ENCODE results near the gene HDAC9. TPM values are rescaled to one million over a fixed set of nuclear protein-coding genes. Genes with fewer than 3 reads are reported as not detected.

HDAC9 gene
- total RNA-seq, 1 donor from 2014 or later = 0.52 TPM

DNA sequence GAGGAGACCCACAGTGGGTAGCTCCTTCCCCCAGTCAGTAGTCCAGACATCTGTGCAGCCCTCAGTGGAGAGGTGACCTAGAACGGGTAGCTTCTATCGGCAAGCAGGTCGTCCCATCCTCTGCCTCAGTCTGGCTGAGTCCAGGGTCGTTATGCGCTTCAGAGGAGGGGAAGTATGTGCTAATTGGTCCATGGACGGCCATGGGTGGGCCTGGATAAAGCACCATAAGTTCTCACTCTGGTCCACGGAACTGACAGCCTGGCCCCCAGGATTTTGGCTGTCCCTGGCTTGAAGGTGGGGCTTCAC is 78.6 kb downstream of the HDAC9 start:
- H3K27ac Mint-ChIP-seq = no peak overlapping the region
- DNase-seq (ENCODE audit: low spot score) = no peak
- no peak overlapping the region for H3K4me3 Mint-ChIP-seq (ENCODE audit: low read depth)
- no peaks in the 10 kb centered on the region for H3K27me3 Mint-ChIP-seq (ENCODE audit: low read depth)
- H3K4me1 Mint-ChIP-seq (ENCODE audit: low read depth) = peaks cover 2% of the 10 kb centered on the region
- no peaks in the 10 kb centered on the region for H3K36me3 Mint-ChIP-seq (ENCODE audit: low read depth)
- H3K9me3 Mint-ChIP-seq = no peaks in the 10 kb centered on the region
- intact Hi-C loops (cut with micrococcal nuclease) = loop anchor here (5.0 kb wide), 1 partner anchor 217 kb away; no protein-coding TSS in a partner anchor

DNA sequence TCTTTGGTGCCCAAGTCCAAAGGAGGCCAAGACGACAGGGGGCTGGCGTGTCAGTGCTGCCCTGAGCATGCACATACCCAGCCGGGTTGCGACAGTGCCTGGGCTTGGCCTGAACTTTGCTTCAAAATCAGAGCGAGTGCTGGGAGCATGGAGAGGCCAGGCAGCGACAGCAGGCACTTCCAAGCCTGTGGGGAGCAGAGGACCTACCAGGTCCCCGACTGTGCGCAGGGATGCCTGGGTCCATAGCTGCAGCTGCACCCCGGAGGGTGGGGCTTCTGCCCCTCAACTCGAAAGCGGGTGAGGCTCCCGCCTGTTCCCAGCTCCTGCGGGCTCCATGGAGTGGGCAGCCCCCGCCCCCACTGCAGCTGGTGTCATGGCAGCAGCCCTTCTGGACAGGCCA is 79.1 kb downstream of the HDAC9 start:
- Mint-ChIP-seq H3K27me3 (ENCODE audit: low read depth) (no peaks in the 10 kb centered on the region), H3K4me3 (ENCODE audit: low read depth) (no peak overlapping the region), H3K4me1 (ENCODE audit: low read depth) (peaks cover 2% of the 10 kb centered on the region), H3K36me3 (ENCODE audit: low read depth) (no peaks in the 10 kb centered on the region), H3K27ac (no peak overlapping the region), H3K9me3 (no peaks in the 10 kb centered on the region)
- intact Hi-C loops (cut with micrococcal nuclease) = loop anchor here (5.0 kb wide), 1 partner anchor 217 kb away; no protein-coding TSS in a partner anchor
- no peak for DNase-seq (ENCODE audit: low spot score)

DNA sequence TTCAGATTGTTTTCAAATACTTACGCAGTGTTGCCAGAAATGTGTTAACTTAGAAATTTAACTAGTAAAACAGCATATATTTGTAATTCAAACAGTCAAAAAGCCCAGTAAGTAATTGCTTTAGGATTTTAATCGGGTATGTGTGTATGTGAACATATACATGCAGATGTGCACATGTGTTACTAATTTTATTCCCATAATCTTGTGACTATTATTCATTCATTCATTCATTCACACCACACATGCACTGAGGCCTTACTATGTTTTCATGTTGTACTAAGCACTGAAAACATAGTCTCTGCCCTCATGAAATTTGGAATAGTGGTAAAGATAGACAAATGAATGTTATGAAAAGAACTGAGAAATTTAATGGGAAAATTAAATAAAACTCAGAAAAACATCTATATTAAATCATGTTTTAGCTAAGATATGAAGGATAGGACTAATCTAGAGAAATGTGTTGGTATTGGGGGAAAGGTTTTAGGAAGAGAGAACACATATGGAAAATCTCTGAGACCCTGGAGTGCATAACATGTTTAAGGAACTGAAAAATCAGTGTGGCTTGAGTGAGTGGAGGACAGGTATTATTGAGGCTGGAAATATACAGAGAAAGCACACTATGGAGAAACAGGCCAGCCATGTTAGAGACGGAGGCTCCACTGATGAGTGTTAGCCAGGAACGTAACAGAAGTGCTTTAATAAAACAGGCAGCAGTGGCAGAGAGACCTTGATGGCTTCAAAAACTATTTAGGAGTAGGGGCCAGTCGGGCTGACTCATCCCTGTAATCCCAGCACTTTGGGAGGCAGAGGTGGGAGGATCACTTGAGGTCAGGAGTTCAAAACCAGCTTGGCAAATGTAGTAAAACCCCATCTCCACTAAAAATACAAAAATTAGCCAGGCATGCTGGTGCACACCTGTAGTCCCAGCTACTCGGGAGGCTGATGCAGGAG is 80.3 kb downstream of the HDAC9 start:
- no peaks in the 10 kb centered on the region for H3K36me3 Mint-ChIP-seq (ENCODE audit: low read depth)
- H3K27me3 Mint-ChIP-seq (ENCODE audit: low read depth) = no peaks in the 10 kb centered on the region
- no peak for DNase-seq (ENCODE audit: low spot score)
- no peak overlapping the region for H3K27ac Mint-ChIP-seq
- H3K4me3 Mint-ChIP-seq (ENCODE audit: low read depth) = no peak overlapping the region
- intact Hi-C loops (cut with micrococcal nuclease) = no loop called here
- no peaks in the 10 kb centered on the region for H3K9me3 Mint-ChIP-seq
- peaks cover 2% of the 10 kb centered on the region for H3K4me1 Mint-ChIP-seq (ENCODE audit: low read depth)

DNA sequence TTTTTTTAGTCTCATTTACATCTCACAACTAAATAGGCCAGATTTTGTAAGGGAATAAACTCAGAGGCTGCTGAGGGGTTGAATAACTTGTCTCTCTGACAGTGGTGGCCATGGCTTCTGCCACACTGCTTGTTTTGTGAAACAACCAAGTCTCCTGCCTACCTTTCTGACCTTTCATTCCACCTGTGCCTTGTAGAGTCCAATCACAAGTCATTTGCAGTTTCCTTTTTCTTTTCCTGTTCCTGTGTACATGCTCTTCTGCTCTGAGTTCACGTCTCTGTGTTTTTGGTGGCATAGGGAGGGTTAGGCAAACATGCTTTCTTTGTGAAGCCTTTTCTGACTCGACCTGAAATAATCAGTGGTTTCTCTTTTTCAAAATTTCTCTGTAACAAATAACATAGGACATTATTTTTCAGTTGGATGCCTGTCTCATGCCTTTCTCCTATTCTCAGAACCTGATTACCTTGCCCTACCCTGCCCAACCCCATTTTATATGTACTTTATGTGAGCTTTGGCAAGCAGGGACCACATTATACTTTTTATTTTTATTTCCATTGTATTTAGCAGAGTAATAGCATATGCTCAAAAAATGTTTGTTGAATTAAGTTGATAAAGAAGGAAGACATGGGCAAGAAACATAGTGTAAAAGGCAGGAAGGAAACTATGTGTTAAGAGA is 81.7 kb downstream of the HDAC9 start:
- intact Hi-C loops (cut with micrococcal nuclease) = no loop called here
- no peaks in the 10 kb centered on the region for H3K36me3 Mint-ChIP-seq (ENCODE audit: low read depth)
- H3K27me3 Mint-ChIP-seq (ENCODE audit: low read depth) = no peaks in the 10 kb centered on the region

DNA sequence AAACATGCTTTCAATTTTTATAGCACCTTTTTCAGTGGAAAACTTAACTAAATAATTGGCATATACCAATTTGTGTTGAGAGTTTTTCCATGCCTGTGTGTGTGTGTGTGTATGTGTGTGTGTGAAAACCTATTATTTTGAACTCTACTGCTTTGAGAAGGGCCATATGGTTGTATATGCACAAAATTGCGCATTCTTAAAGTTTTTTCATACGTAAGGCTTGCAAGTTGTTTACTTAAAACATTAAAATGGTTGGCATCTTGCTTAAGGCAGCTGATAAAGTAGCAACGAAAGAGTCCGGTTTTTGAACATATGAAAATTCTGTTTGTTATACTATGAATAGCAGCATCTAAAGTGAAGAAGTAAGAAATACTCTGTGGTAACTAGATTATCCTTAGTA is 84.1 kb downstream of the HDAC9 start:
- Mint-ChIP-seq H3K9me3 (no peaks in the 10 kb centered on the region), H3K27ac (no peak overlapping the region), H3K27me3 (ENCODE audit: low read depth) (no peaks in the 10 kb centered on the region), H3K36me3 (ENCODE audit: low read depth) (no peaks in the 10 kb centered on the region), H3K4me1 (ENCODE audit: low read depth) (peaks cover 2% of the 10 kb centered on the region), H3K4me3 (ENCODE audit: low read depth) (no peak overlapping the region)
- no peak for DNase-seq (ENCODE audit: low spot score)
- intact Hi-C loops (cut with micrococcal nuclease) = no loop called here

More for the DNA sequence above, 81.7 kb downstream of the HDAC9 start:
- H3K4me3 Mint-ChIP-seq (ENCODE audit: low read depth) = no peak overlapping the region
- H3K27ac Mint-ChIP-seq = no peak overlapping the region
- no peaks in the 10 kb centered on the region for H3K9me3 Mint-ChIP-seq
- peaks cover 2% of the 10 kb centered on the region for H3K4me1 Mint-ChIP-seq (ENCODE audit: low read depth)
- DNase-seq (ENCODE audit: low spot score) = no peak

DNA sequence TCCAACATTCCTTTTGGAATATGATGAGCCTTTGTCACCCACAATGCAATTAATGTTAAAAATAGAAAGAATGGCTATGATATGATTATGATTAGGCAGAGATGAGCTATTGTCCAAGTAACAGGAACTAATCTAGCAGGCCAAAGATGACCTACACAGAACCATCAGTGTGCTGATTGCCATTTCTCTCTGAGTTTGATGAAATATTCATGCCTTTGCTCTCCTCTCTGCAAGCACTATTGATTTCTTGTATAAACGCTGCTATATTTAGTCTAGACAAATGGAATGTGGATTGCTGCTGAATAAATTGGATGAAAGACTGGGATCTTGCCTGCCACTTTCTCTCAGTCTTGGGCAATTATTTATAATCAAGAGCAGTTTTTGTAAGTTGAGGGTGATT is 85.4 kb downstream of the HDAC9 start:
- H3K27me3 Mint-ChIP-seq (ENCODE audit: low read depth) = no peaks in the 10 kb centered on the region
- peaks cover 2% of the 10 kb centered on the region for H3K4me1 Mint-ChIP-seq (ENCODE audit: low read depth)
- H3K9me3 Mint-ChIP-seq = no peaks in the 10 kb centered on the region
- no peak for DNase-seq (ENCODE audit: low spot score)
- intact Hi-C loops (cut with micrococcal nuclease) = no loop called here
- no peak overlapping the region for H3K27ac Mint-ChIP-seq
- H3K36me3 Mint-ChIP-seq (ENCODE audit: low read depth) = no peaks in the 10 kb centered on the region
- H3K4me3 Mint-ChIP-seq (ENCODE audit: low read depth) = no peak overlapping the region

DNA sequence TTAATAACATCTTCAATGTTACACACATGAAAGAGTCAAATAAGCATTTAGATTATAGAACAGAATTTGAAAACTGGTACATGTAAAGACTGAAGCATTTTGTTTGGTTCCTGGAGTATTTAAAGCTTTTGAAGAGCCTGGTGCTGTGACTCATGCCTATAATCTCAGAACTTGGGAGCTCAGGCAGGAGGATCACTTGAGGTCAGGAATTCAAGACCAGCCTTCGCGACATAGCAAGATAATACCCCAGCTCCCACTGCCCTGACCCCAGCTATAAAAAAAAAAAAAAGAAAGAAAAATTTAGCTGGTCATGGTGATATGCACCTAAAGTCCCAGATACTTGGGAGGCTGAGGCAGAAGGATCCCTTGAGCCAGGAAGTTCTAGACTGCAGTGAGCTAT is 87.8 kb downstream of the HDAC9 start:
- H3K9me3 Mint-ChIP-seq = no peaks in the 10 kb centered on the region
- no peak overlapping the region for H3K4me3 Mint-ChIP-seq (ENCODE audit: low read depth)
- intact Hi-C loops (cut with micrococcal nuclease) = no loop called here
- H3K36me3 Mint-ChIP-seq (ENCODE audit: low read depth) = no peaks in the 10 kb centered on the region
- no peak overlapping the region for H3K27ac Mint-ChIP-seq
- DNase-seq (ENCODE audit: low spot score) = no peak
- no peaks in the 10 kb centered on the region for H3K4me1 Mint-ChIP-seq (ENCODE audit: low read depth)
- H3K27me3 Mint-ChIP-seq (ENCODE audit: low read depth) = no peaks in the 10 kb centered on the region

DNA sequence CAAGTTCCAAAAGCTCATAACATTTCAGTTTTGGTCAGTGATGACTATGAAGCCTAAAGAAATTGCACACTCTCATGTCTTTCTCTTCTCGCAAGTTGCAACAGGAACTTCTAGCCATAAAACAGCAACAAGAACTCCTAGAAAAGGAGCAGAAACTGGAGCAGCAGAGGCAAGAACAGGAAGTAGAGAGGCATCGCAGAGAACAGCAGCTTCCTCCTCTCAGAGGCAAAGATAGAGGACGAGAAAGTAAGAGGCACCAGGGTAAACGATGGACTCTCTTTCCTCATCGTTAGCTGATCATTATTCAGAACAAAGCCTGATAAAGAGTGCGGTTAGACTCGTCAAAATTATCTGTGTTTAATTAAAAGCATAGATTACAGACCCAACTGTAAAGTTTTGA is 94.7 kb downstream of the HDAC9 start:
- intact Hi-C loops (cut with micrococcal nuclease) = loop anchor here (1.0 kb wide), 1 partner anchor 76 kb away; no protein-coding TSS in a partner anchor
- no peak for DNase-seq (ENCODE audit: low spot score)
- Mint-ChIP-seq H3K9me3 (no peaks in the 10 kb centered on the region), H3K4me1 (ENCODE audit: low read depth) (no peaks in the 10 kb centered on the region), H3K4me3 (ENCODE audit: low read depth) (no peak overlapping the region), H3K27ac (no peak overlapping the region), H3K36me3 (ENCODE audit: low read depth) (no peaks in the 10 kb centered on the region), H3K27me3 (ENCODE audit: low read depth) (no peaks in the 10 kb centered on the region)

DNA sequence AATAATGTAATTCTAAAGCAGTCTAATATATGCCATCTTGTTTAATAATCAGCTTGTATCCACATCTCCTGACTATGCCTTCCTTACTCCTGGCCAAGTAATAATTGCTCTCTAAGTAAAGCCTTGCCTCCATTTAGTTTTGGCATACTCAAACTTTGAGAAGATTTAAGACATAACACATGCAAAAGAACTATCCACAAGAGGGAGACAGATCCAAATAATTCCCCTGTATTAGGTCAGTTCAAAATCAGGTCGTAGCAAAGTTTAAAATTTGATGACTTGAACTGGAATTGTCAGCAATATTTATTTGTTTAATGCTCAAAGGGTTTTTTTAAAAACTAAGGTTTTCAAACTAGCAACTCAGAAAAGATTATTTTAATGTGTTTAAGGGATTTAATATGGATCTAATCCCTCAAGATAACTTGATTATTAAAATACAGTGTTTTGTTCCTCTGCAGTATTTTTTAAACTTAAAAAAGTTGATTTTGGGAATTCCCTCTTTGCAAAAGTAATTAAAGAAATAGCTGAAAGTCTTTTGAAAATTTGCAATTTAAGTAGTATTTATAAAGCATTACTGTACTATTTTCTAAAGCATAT is 95.3 kb downstream of the HDAC9 start:
- Mint-ChIP-seq H3K36me3 (ENCODE audit: low read depth) (no peaks in the 10 kb centered on the region), H3K4me3 (ENCODE audit: low read depth) (no peak overlapping the region), H3K27ac (no peak overlapping the region), H3K9me3 (no peaks in the 10 kb centered on the region), H3K4me1 (ENCODE audit: low read depth) (no peaks in the 10 kb centered on the region), H3K27me3 (ENCODE audit: low read depth) (no peaks in the 10 kb centered on the region)
- intact Hi-C loops (cut with micrococcal nuclease) = loop anchor here (1.0 kb wide), 1 partner anchor 75 kb away; no protein-coding TSS in a partner anchor
- DNase-seq (ENCODE audit: low spot score) = no peak

DNA sequence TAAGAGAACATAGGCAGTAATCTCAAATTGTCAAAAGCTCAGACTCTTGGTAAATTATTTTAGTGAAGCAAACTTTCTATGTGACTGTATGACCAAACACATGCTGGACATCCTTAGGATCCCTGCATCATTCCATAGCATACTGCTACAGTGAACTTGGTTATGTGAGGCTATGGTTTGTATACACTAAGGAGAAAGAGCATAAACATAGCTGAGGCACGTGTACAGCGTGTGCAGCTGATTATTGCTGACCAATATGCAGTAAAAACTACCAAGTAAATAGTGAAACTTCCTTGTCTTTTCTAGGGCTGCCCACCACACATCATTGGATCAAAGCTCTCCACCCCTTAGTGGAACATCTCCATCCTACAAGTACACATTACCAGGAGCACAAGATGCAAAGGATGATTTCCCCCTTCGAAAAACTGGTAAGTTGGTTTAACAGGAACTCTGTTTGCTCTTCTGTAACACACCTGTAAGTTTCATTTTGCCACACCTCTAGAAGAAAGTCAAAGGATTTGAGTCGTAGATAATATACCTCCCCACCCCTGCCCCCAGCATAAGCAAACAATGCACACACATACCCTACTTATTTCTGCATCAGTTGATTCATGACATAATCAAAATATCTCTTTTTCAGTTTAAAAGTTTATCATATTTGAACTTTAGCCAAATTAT is 98.2 kb downstream of the HDAC9 start:
- Mint-ChIP-seq H3K36me3 (ENCODE audit: low read depth) (no peaks in the 10 kb centered on the region), H3K27me3 (ENCODE audit: low read depth) (no peaks in the 10 kb centered on the region), H3K27ac (no peak overlapping the region), H3K9me3 (no peaks in the 10 kb centered on the region), H3K4me1 (ENCODE audit: low read depth) (no peaks in the 10 kb centered on the region), H3K4me3 (ENCODE audit: low read depth) (no peak overlapping the region)
- intact Hi-C loops (cut with micrococcal nuclease) = no loop called here
- DNase-seq (ENCODE audit: low spot score) = no peak

DNA sequence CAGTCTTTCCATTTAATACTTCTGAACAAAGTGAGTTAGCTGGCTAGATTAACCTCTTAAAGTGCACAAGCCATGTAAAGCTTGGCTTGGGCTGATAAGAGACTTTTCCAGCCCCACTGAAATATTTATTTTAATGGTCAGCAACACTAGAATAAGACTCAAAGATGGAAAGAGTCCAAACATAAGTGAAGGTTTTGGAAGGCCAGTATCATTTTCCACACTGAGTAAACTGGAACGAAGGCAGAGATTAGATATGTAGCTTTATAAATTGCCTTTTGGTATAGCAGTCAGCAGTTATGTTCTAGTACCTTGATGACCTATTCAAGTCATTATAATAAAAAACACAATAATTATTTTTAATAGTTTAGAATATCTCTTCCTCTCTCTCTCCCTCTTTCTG is 102.2 kb downstream of the HDAC9 start:
- Mint-ChIP-seq H3K36me3 (ENCODE audit: low read depth) (no peaks in the 10 kb centered on the region), H3K4me3 (ENCODE audit: low read depth) (no peak overlapping the region), H3K27ac (no peak overlapping the region), H3K9me3 (peaks cover 11% of the 10 kb centered on the region), H3K4me1 (ENCODE audit: low read depth) (no peaks in the 10 kb centered on the region), H3K27me3 (ENCODE audit: low read depth) (no peaks in the 10 kb centered on the region)
- DNase-seq (ENCODE audit: low spot score) = no peak
- intact Hi-C loops (cut with micrococcal nuclease) = no loop called here

DNA sequence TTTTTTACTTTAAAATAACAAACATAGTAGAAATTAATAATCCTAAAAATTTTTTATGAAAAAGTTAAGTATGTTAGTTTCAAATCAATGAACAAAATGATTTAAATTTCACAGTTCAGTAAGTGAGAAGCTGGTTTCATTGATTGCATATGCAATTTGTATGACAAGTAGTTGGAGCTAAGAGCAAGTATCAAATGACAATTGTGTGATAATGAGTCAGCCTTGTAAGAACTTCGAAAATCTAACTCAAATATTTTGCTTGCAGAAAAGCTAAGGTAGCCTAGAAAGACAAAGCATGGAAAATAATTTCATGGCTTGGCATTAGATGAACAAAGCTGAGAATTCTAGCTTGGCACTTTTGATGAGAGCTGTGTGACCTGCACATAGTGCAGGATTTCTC is 111.5 kb downstream of the HDAC9 start:
- Mint-ChIP-seq H3K36me3 (ENCODE audit: low read depth) (no peaks in the 10 kb centered on the region), H3K27ac (no peak overlapping the region), H3K4me1 (ENCODE audit: low read depth) (no peaks in the 10 kb centered on the region), H3K27me3 (ENCODE audit: low read depth) (no peaks in the 10 kb centered on the region), H3K9me3 (peaks cover 22% of the 10 kb centered on the region), H3K4me3 (ENCODE audit: low read depth) (no peak overlapping the region)
- DNase-seq (ENCODE audit: low spot score) = no peak
- intact Hi-C loops (cut with micrococcal nuclease) = no loop called here
